Measurements from ENCODE around the gene ACAD10.

Gene ACAD10

GRCh38 chr12:111780166-111780565 is 94.3 kb downstream of the ACAD10 start:
- DNase-seq, result no peak

- DNase-seq, result no peak
Observed at GRCh38 chr12:111780615-111781014, 94.8 kb downstream of the ACAD10 start.

- no peak for DNase-seq
Observed at GRCh38 chr12:111781085-111781658, 95.3 kb downstream of the ACAD10 start.

- no peak for DNase-seq
Observed at GRCh38 chr12:111783046-111783445, 97.2 kb downstream of the ACAD10 start.

- no peak for DNase-seq
Observed at GRCh38 chr12:111784953-111785352, 99.1 kb downstream of the ACAD10 start.

- DNase-seq, result no peak
Observed at GRCh38 chr12:111785651-111786050, 99.8 kb downstream of the ACAD10 start.

- no peak for DNase-seq
Observed at GRCh38 chr12:111788178-111788654, 102.4 kb downstream of the ACAD10 start.

GRCh38 chr12:111789779-111790178 is 103.9 kb downstream of the ACAD10 start:
- no peak for DNase-seq

- no peak for DNase-seq
Observed at GRCh38 chr12:111791507-111791906, 105.7 kb downstream of the ACAD10 start.

- DNase-seq, result no peak
Observed at GRCh38 chr12:111792155-111792855, 106.5 kb downstream of the ACAD10 start.

- DNase-seq, result no peak
Observed at GRCh38 chr12:111792856-111793235, 107.0 kb downstream of the ACAD10 start.

- DNase-seq, result no peak
Observed at GRCh38 chr12:111798182-111798581, 112.3 kb downstream of the ACAD10 start.

- DNase-seq, result no peak
Observed at GRCh38 chr12:111799758-111800157, 113.9 kb downstream of the ACAD10 start.

GRCh38 chr12:111803038-111803626 is 117.3 kb downstream of the ACAD10 start:
- DNase-seq, result no peak

- DNase-seq, result no peak
Observed at GRCh38 chr12:111803851-111804250, 118.0 kb downstream of the ACAD10 start.

GRCh38 chr12:111806304-111806703 is 120.5 kb downstream of the ACAD10 start:
- no peak for DNase-seq
